GM23248 (cell line): ENCODE measurements around the gene SLC12A9.

Experiments used
- EZH2 ChIP-seq: fragments of 200-600 bp; sonication (generic); IDR thresholded peaks from 2 replicates; pipeline ENCODE4 v1.6.1; 2018; ENCODE audit warnings: antibody characterized with exemption, mild to moderate bottlenecking; ENCODE audit not compliant: insufficient read depth, poor library complexity, severe bottlenecking
- EZH2phosphoT487 ChIP-seq: fragments of 200-600 bp; sonication (generic); IDR thresholded peaks from 2 replicates; pipeline ENCODE4 v1.6.1; 2018; ENCODE audit warnings: antibody characterized with exemption, moderate library complexity, mild to moderate bottlenecking, low read depth; ENCODE audit not compliant: insufficient read depth

GRCh38 chr7:100812729-100813128 lies 39.8 kb upstream of the SLC12A9 start:
- TF ChIP-seq EZH2phosphoT487: no peak
- no peak for TF ChIP-seq EZH2
